OCI-LY1 (cell line): Measurements from ENCODE around the gene FHOD3.
A peak's percentile ranks its signal among the peaks of the same experiment; 100 is the strongest.

Experiments used
- H2AFZ ChIP-seq: fragments of 200-600 bp; sonication (generic), shearing (Covaris generic); 2 replicates; pipeline ENCODE4 v1.6.0; 2014; ENCODE audit warnings: antibody characterized with exemption, mild to moderate bottlenecking, low read length
- H3F3A ChIP-seq: fragments of 200-600 bp; sonication (generic), shearing (Covaris generic); 2 replicates; pipeline ENCODE4 v1.6.0; 2014; ENCODE audit warnings: mild to moderate bottlenecking, antibody characterized with exemption, low read length, moderate library complexity; ENCODE audit not compliant: insufficient read depth
- H3K27ac ChIP-seq: fragments of 200-600 bp; sonication (generic); 2 replicates; pipeline ENCODE4 v1.5.1; 2014; ENCODE audit warnings: low read length, mixed run types, mild to moderate bottlenecking, low read depth; ENCODE audit not compliant: poor library complexity, severe bottlenecking
- H3K27me3 ChIP-seq: fragments of 200-600 bp; sonication (generic); 2 replicates; pipeline ENCODE4 v1.6.0; 2014; ENCODE audit warnings: antibody characterized with exemption, mild to moderate bottlenecking, low read length, moderate library complexity; ENCODE audit not compliant: insufficient read depth
- H3K36me3 ChIP-seq: fragments of 200-600 bp; sonication (generic); 2 replicates; pipeline ENCODE4 v1.6.1; 2014; ENCODE audit warnings: mild to moderate bottlenecking, antibody characterized with exemption, low read length, moderate library complexity, mixed read lengths; ENCODE audit not compliant: insufficient read depth
- H3K4me1 ChIP-seq: fragments of 200-600 bp; sonication (generic); 2 replicates; pipeline ENCODE4 v1.5.1; 2014; ENCODE audit warnings: mild to moderate bottlenecking, low read length, moderate library complexity; ENCODE audit not compliant: insufficient read depth, severe bottlenecking
- H3K4me2 ChIP-seq: fragments of 200-600 bp; sonication (generic), shearing (Covaris generic); 2 replicates; pipeline ENCODE4 v1.6.1; 2014; ENCODE audit warnings: low read length
- H3K4me3 ChIP-seq: fragments of 200-600 bp; sonication (generic); 2 replicates; pipeline ENCODE4 v1.5.1; 2014; ENCODE audit warnings: low read length, low read depth, mild to moderate bottlenecking, mixed read lengths; ENCODE audit not compliant: poor library complexity, severe bottlenecking
- H3K79me2 ChIP-seq: fragments of 200-600 bp; shearing (Covaris generic); 2 replicates; pipeline ENCODE4 v1.6.1; 2016; ENCODE audit warnings: mixed run types, low read length, mixed read lengths; ENCODE audit not compliant: insufficient read depth
- H3K9ac ChIP-seq: fragments of 200-600 bp; sonication (generic), shearing (Covaris generic); 2 replicates; pipeline ENCODE4 v1.6.1; 2014; ENCODE audit warnings: mild to moderate bottlenecking, low read length, mixed read lengths
- H3K9me2 ChIP-seq: fragments of 200-600 bp; sonication (generic), shearing (Covaris generic); 2 replicates; pipeline ENCODE4 v1.6.1; 2014; ENCODE audit warnings: low read depth, mild to moderate bottlenecking, low read length, mixed read lengths
- H3K9me3 ChIP-seq: fragments of 200-600 bp; shearing (Covaris generic); 2 replicates; pipeline ENCODE4 v1.6.1; 2014; ENCODE audit warnings: low read length, mixed read lengths
- H4K20me1 ChIP-seq: fragments of 200-600 bp; sonication (generic), shearing (Covaris generic); 2 replicates; pipeline ENCODE4 v1.6.0; 2016; ENCODE audit warnings: mild to moderate bottlenecking, low read length; ENCODE audit not compliant: insufficient read depth
- EZH2 ChIP-seq: fragments of 200-600 bp; sonication (generic), shearing (Covaris generic); IDR thresholded peaks from 2 replicates; pipeline ENCODE4 v1.8.0; 2017; ENCODE audit warnings: borderline replicate concordance, mixed run types, mild to moderate bottlenecking, antibody characterized with exemption, low read length, moderate library complexity, mixed read lengths
- TF ChIP-seq, protein P1 (sequence below): fragments of 200-600 bp; sonication (generic), shearing (Covaris generic); IDR thresholded peaks from 2 replicates; pipeline ENCODE4 v1.5.1; 2017; ENCODE audit warnings: mild to moderate bottlenecking, antibody characterized with exemption, low read length, moderate library complexity, mixed read lengths

The FHOD3 gene

DNA sequence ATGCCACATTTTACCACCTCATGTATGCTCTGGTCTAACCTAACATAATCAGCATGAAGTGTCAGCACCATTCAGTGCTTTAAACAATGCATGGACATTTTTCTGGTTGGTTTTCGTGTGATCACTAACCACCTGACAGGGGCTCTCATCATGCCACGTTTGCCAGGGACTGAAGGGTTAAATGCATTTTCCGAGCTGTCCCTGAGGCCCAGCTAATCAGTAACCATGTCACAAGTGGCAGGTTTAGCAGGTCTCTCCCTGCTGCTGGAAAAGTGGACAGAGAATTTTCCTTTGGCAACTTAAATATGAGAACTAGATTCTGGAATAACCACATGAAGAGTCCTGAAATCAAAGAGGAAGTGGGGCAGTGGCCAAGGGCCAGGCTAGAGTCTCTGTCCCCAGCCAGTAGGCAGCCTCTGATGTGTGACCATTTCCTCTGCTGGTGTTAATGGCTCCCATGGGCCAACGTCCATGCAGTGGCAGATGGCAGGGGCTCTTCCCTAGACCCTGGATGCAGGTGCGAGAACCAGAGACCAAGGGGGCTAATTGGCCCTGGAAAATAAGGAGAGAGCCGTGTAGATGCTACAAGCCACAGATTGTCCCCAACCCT, 461.8 kb downstream of the FHOD3 start:
- no peaks in the 10 kb centered on the region for H3K36me3 ChIP-seq
- no peaks in the 10 kb centered on the region for H4K20me1 ChIP-seq
- no peak overlapping the region for H3K9ac ChIP-seq
- H3K9me2 ChIP-seq, result no peaks in the 10 kb centered on the region
- H3K9me3 ChIP-seq, result no peaks in the 10 kb centered on the region
- H2AFZ ChIP-seq, result no peak overlapping the region
- H3K4me1 ChIP-seq, result no peaks in the 10 kb centered on the region
- no peaks in the 10 kb centered on the region for H3K79me2 ChIP-seq
- no peaks in the 10 kb centered on the region for H3K27me3 ChIP-seq
- TF ChIP-seq, protein P1, sequence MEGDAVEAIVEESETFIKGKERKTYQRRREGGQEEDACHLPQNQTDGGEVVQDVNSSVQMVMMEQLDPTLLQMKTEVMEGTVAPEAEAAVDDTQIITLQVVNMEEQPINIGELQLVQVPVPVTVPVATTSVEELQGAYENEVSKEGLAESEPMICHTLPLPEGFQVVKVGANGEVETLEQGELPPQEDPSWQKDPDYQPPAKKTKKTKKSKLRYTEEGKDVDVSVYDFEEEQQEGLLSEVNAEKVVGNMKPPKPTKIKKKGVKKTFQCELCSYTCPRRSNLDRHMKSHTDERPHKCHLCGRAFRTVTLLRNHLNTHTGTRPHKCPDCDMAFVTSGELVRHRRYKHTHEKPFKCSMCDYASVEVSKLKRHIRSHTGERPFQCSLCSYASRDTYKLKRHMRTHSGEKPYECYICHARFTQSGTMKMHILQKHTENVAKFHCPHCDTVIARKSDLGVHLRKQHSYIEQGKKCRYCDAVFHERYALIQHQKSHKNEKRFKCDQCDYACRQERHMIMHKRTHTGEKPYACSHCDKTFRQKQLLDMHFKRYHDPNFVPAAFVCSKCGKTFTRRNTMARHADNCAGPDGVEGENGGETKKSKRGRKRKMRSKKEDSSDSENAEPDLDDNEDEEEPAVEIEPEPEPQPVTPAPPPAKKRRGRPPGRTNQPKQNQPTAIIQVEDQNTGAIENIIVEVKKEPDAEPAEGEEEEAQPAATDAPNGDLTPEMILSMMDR, result no peak
- no peak for TF ChIP-seq EZH2
- no peak overlapping the region for H3K4me2 ChIP-seq
- H3K27ac ChIP-seq, result no peak overlapping the region
- H3F3A ChIP-seq, result no peaks in the 10 kb centered on the region
- no peak overlapping the region for H3K4me3 ChIP-seq

DNA sequence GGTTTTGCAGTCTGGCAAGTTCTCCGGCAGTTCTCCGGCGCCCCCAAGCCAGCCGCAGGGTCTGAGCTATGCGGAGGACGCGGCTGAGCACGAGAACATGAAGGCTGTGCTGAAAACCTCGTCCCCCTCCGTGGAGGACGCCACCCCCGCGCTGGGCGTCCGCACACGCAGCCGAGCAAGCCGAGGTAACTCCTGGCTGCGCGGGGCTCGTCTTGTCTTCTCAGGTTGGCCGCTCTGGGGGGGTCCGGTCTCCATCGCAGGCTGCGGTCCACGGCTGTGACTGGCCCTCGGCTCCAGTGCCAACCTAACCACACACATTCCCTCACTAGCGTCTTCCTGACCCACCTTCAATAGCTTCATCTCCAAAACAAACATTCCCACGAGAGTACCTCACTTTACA, 463.1 kb downstream of the FHOD3 start:
- Histone ChIP-seq H3K9me3 (no peaks in the 10 kb centered on the region), H3K4me1 (no peaks in the 10 kb centered on the region), H3K9me2 (no peaks in the 10 kb centered on the region), H3K9ac (no peak overlapping the region), H2AFZ (no peak overlapping the region), H3K4me3 (no peak overlapping the region), H3K27ac (no peak overlapping the region), H3K4me2 (no peak overlapping the region), H3F3A (no peaks in the 10 kb centered on the region), H4K20me1 (no peaks in the 10 kb centered on the region), H3K79me2 (no peaks in the 10 kb centered on the region), H3K36me3 (no peaks in the 10 kb centered on the region), H3K27me3 (no peaks in the 10 kb centered on the region)
- TF ChIP-seq, protein P1, result no peak
- TF ChIP-seq EZH2, result no peak

DNA sequence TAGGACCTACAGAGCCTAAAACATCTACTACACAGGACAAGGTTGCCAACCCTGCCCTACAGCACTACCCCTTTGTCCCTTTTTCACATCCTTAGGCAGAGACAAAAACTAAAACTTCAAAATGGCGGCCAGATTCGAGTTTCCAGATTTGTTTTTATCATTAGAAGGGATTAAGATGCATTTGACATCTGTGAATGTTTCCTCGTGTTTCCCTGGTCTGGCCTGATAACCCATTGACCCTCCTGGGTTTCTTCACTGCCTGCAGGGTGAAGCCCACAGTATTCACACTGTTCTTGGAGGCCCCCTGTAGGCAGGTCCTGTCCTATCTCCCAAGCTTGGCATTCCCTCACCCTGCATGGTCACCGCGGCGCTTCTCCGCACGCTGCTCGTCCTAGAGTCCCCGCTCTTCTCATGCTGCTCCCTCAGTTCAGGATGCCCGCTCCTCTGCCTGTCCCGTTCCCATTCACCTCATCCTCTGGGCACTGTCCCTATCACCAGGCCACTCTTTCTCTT, 463.7 kb downstream of the FHOD3 start:
- H3K27me3 ChIP-seq, result peaks cover under 1% of the 10 kb centered on the region; the same call in 1 of the 2 replicates
- no peak overlapping the region for H2AFZ ChIP-seq
- H3K36me3 ChIP-seq, result no peaks in the 10 kb centered on the region

More for the DNA sequence above, 463.7 kb downstream of the FHOD3 start:
- no peaks in the 10 kb centered on the region for H3K79me2 ChIP-seq
- H4K20me1 ChIP-seq, result no peaks in the 10 kb centered on the region
- H3K27ac ChIP-seq, result no peak overlapping the region
- H3K4me2 ChIP-seq, result no peak overlapping the region
- H3K9ac ChIP-seq, result no peak overlapping the region
- TF ChIP-seq EZH2, result no peak
- TF ChIP-seq, protein P1, result peak; percentile 23; the same call in 1 of the 2 replicates
- no peaks in the 10 kb centered on the region for H3K9me2 ChIP-seq
- H3K4me1 ChIP-seq, result no peaks in the 10 kb centered on the region
- no peaks in the 10 kb centered on the region for H3F3A ChIP-seq
- H3K4me3 ChIP-seq, result no peak overlapping the region
- no peaks in the 10 kb centered on the region for H3K9me3 ChIP-seq
